Ovary (tissue), 3 donors: Measurements from ENCODE around the gene FAM184B.

Source experiments
- CTCF ChIP-seq, 3 donors: fragments of 450-650 bp in 2 of 3; fragments of 200-600 bp in 1 of 3; IDR thresholded peaks; one replicate each; pipeline versions ENCODE4 v1.5.1 to v1.8.0; 2016 to 2022; ENCODE audit warnings: antibody characterized with exemption in 3 of 3, mild to moderate bottlenecking in 1 of 3
- EP300 ChIP-seq: sonication (generic); formaldehyde crosslinking; IDR thresholded peaks from one replicate; pipeline ENCODE4 v1.6.1; 2017; ENCODE audit warnings: antibody characterized with exemption
- POLR2A ChIP-seq: fragments of 450-650 bp; IDR thresholded peaks from one replicate; pipeline ENCODE4 v1.6.1; 2017; ENCODE audit warnings: antibody characterized with exemption, mild to moderate bottlenecking, moderate library complexity
- donor health status: DM: no; HTN: no; CAD: no.

DNA sequence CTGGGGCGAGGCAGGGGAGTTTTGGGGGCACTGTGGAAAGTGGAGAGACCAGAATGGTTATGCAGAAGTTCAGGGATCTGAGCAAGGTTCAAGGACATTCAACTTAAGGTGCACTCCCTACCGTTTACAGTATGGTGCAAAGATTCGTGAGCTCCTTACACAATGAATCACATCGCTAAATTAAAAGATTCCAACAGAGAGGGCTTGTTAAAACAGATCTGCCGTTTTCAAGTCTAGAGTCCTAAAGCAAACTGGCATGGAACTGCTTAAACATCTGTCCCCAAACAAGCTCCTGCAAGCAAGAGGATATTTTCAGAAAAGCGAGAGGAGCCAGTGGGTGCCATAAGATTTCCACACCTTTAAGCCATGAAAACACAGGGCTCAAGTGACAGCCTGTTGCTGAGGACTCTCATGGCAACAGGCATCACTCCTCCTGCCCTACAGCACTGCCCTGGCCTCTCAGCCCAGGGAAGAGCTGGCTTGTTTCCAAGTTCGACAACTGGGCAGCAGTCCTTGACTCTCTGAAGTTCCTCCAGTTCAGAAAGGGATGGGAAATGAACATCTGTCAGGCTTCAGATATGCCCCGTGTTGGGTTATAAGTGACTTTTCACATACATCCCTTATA is 10.0 kb downstream of the FAM184B start:
- no peak for TF ChIP-seq CTCF (IDR thresholded peaks at IDR 0.05)
- TF ChIP-seq EP300 = no peak
- no peak for TF ChIP-seq POLR2A
